Measurements from ENCODE around the gene GAL3ST3.

- TF ChIP-seq CTCF (IDR thresholded peaks at IDR 0.05; ENCODE audit: borderline replicate concordance, extremely low read depth, low read length, poor library complexity, severe bottlenecking), result no peak
- TF ChIP-seq EZH2 (IDR thresholded peaks at IDR 0.05; ENCODE audit: borderline replicate concordance, low read depth, low read length, severe bottlenecking), result no peak
These were observed 32.2 kb downstream of the GAL3ST3 start for GRCh38 chr11:66016793-66017177.

Measured in DND-41 (cell line).